ENCODE results near the gene TMEM196. TPM values are rescaled to one million over a fixed set of nuclear protein-coding genes. Genes with fewer than 3 reads are reported as not detected.

Gene TMEM196
- total RNA-seq, 1 experiment from 2014 or later: not detected

GRCh38 chr7:19696926-19697325 lies 76.5 kb downstream of the TMEM196 start:
- DNase-seq: no peak
- H3K9me3 ChIP-seq (ENCODE audit: control insufficient read depth, low read depth, low read length): no peaks in the 10 kb centered on the region
- no peak overlapping the region for H2BK12ac ChIP-seq (ENCODE audit: insufficient read length, low read depth, low read length)
- H3K79me1 ChIP-seq (ENCODE audit: insufficient read depth, low read depth, low read length, poor library complexity, severe bottlenecking): no peaks in the 10 kb centered on the region
- no peak overlapping the region for H4K91ac ChIP-seq (ENCODE audit: insufficient read length, low read depth, low read length)
- no peaks in the 10 kb centered on the region for H3K4me1 ChIP-seq (ENCODE audit: insufficient read depth, low read length)
- H2BK15ac ChIP-seq (ENCODE audit: low read depth, low read length): no peak overlapping the region
- Mint-ChIP-seq H3K4me1 (peaks cover 3 to 7% of the 10 kb centered on the region in 2 experiments; a peak in 3 of 4 replicates), H3K4me3 (no peak overlapping the region), H3K36me3 (ENCODE audit: insufficient read depth in 1 of 3, low read depth in 3 of 3) (peaks cover 6 to 11% (median 10%) of the 10 kb centered on the region in 3 experiments), H3K9me3 (peaks cover 2 to 9% of the 10 kb centered on the region in 2 experiments; a peak in 3 of 5 replicates), H3K27me3 (ENCODE audit: low read depth) (no peaks in the 10 kb centered on the region), H3K27ac (no peak overlapping the region)
- no peak overlapping the region for H3K14ac ChIP-seq (ENCODE audit: insufficient read depth, low read length)
- no peak overlapping the region for H3K56ac ChIP-seq (ENCODE audit: insufficient read length, low read depth, low read length)
- no peak overlapping the region for H2BK20ac ChIP-seq (ENCODE audit: low read depth, low read length, poor library complexity, severe bottlenecking)
- H2AK5ac ChIP-seq (ENCODE audit: insufficient read length, low read length): no peak overlapping the region
- no peak overlapping the region for H3K23ac ChIP-seq (ENCODE audit: insufficient read length, low read depth, low read length)
- H3K18ac ChIP-seq (ENCODE audit: insufficient read length, low read depth, low read length): no peak overlapping the region
- H3T11ph ChIP-seq (ENCODE audit: low read length): no peak overlapping the region
- no peak overlapping the region for H2AFZ ChIP-seq (ENCODE audit: low read length)
- H3K4ac ChIP-seq (ENCODE audit: low read depth, low read length): no peak overlapping the region
- H3K9ac ChIP-seq (ENCODE audit: extremely low read depth, insufficient read length, low read length): no peak overlapping the region
- H3K27me3 ChIP-seq (ENCODE audit: insufficient read depth, low read length): no peaks in the 10 kb centered on the region
- H2BK5ac ChIP-seq (ENCODE audit: insufficient read length, low read length): no peak overlapping the region
- no peak overlapping the region for H4K8ac ChIP-seq (replicated peaks; ENCODE audit: insufficient read length, low read depth, low read length)
- TF ChIP-seq CTCF (conservative IDR thresholded peaks at IDR 0.05): no peak
- H3K4me2 ChIP-seq (ENCODE audit: insufficient read depth, insufficient read length, low read length): no peak overlapping the region
- no peaks in the 10 kb centered on the region for H3K23me2 ChIP-seq (ENCODE audit: insufficient read length, low read depth, low read length, poor library complexity, severe bottlenecking)
- no peaks in the 10 kb centered on the region for H3K79me2 ChIP-seq (ENCODE audit: insufficient read depth, low read length)
- H2BK120ac ChIP-seq (ENCODE audit: low read depth, low read length, poor library complexity, severe bottlenecking): no peak overlapping the region
- no peak overlapping the region for H3K27ac ChIP-seq (ENCODE audit: insufficient read length, low read depth, low read length)
- H4K20me1 ChIP-seq (ENCODE audit: control insufficient read depth, insufficient read depth, insufficient read length): no peaks in the 10 kb centered on the region
- no peak overlapping the region for H4K5ac ChIP-seq (ENCODE audit: insufficient read length, low read depth, low read length)

Measured in H9 (cell line).